Measurements from ENCODE around the gene C1QTNF6.

The C1QTNF6 gene

GRCh38 chr22:37141971-37142370 lies 46.1 kb downstream of the C1QTNF6 start:
- TF ChIP-seq REST (IDR thresholded peaks at IDR 0.05; ENCODE audit: insufficient replicate concordance, low read depth) (no peak), GABPA (IDR thresholded peaks at IDR 0.05; ENCODE audit: low read depth) (no peak), CTCF (IDR thresholded peaks at IDR 0.05; ENCODE audit: insufficient read depth, low read length) (no peak), POLR2AphosphoS5 (IDR thresholded peaks at IDR 0.05; ENCODE audit: low read depth) (no peak), SPI1 (IDR thresholded peaks at IDR 0.05; ENCODE audit: borderline replicate concordance, low read depth) (no peak)
- H3K27me3 ChIP-seq (ENCODE audit: insufficient read depth, poor library complexity, severe bottlenecking) = peaks cover 5% of the 10 kb centered on the region
- DNase-seq (ENCODE audit: low read depth in 1 of 2, low spot score in 1 of 2) = no peak
- H3K27ac ChIP-seq (replicated peaks) = no peak overlapping the region
- H3K4me3 ChIP-seq (replicated peaks; ENCODE audit: insufficient read depth, low read length) = no peak overlapping the region

- H3K4me3 ChIP-seq (replicated peaks; ENCODE audit: insufficient read depth, low read length) = no peak overlapping the region
- H3K27me3 ChIP-seq (ENCODE audit: insufficient read depth, poor library complexity, severe bottlenecking) = peaks cover 5% of the 10 kb centered on the region
- H3K27ac ChIP-seq (replicated peaks) = no peak overlapping the region
- no peak for DNase-seq (ENCODE audit: low read depth in 1 of 2, low spot score in 1 of 2)
- TF ChIP-seq REST (IDR thresholded peaks at IDR 0.05; ENCODE audit: insufficient replicate concordance, low read depth) (no peak), GABPA (IDR thresholded peaks at IDR 0.05; ENCODE audit: low read depth) (no peak), POLR2AphosphoS5 (IDR thresholded peaks at IDR 0.05; ENCODE audit: low read depth) (no peak), CTCF (IDR thresholded peaks at IDR 0.05; ENCODE audit: insufficient read depth, low read length) (no peak), SPI1 (IDR thresholded peaks at IDR 0.05; ENCODE audit: borderline replicate concordance, low read depth) (no peak)
Measured at GRCh38 chr22:37141476-37141875, 46.6 kb downstream of the C1QTNF6 start.

GRCh38 chr22:37140686-37141323 lies 47.2 kb downstream of the C1QTNF6 start:
- H3K27me3 ChIP-seq (ENCODE audit: insufficient read depth, poor library complexity, severe bottlenecking) = peaks cover 3% of the 10 kb centered on the region
- no peak overlapping the region for H3K4me3 ChIP-seq (replicated peaks; ENCODE audit: insufficient read depth, low read length)
- no peak overlapping the region for H3K27ac ChIP-seq (replicated peaks)
- no peak for TF ChIP-seq SPI1 (IDR thresholded peaks at IDR 0.05; ENCODE audit: borderline replicate concordance, low read depth)
- no peak for TF ChIP-seq CTCF (IDR thresholded peaks at IDR 0.05; ENCODE audit: insufficient read depth, low read length)
- no peak for TF ChIP-seq REST (IDR thresholded peaks at IDR 0.05; ENCODE audit: insufficient replicate concordance, low read depth)
- TF ChIP-seq GABPA (IDR thresholded peaks at IDR 0.05; ENCODE audit: low read depth) = no peak
- no peak for TF ChIP-seq POLR2AphosphoS5 (IDR thresholded peaks at IDR 0.05; ENCODE audit: low read depth)
- DNase-seq (ENCODE audit: low read depth in 1 of 2, low spot score in 1 of 2) = no peak
